ENCODE data around the gene GNAI1.

GNAI1 gene

DNA sequence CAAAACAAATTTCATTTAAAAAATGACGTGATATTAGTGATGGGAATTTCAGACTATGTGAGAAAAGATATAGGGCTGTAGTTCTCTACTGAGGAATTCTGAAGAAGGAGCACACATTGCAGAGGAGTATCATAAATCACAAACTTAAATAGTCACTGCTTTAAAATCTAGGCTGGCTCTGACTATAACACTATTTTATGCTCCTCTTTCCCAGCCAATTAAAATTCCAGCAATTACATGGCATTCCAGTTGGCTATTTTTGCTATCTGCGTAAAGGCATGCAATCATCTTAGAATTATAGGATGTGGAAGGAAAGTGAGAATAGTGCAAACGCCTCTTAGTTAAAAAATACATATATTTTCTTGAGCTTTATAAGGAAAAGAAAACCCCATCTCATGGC is 123.1 kb downstream of the GNAI1 start:
- DNase-seq: no peak

GRCh38 chr7:80260606-80261005 is 126.0 kb downstream of the GNAI1 start:
- no peak for DNase-seq

DNA sequence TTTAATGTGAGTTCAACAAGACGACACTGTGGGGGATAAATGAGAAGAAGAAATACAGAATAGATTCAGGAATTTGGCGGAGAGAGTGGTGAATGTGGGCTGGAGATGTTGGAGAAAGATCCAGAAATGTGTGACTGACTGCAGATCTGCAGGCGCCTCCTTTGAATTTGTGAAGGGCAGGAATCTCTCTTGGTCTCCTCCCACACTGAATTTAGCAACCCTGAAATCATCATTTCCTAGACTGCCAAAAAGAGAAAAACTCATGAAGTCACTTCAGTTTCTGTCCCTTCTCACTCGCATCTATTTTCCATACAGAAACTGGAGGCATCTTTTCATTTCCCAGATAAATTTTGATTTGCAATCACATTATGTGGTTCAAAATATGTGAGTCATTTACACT is 128.7 kb downstream of the GNAI1 start:
- DNase-seq: no peak

DNA sequence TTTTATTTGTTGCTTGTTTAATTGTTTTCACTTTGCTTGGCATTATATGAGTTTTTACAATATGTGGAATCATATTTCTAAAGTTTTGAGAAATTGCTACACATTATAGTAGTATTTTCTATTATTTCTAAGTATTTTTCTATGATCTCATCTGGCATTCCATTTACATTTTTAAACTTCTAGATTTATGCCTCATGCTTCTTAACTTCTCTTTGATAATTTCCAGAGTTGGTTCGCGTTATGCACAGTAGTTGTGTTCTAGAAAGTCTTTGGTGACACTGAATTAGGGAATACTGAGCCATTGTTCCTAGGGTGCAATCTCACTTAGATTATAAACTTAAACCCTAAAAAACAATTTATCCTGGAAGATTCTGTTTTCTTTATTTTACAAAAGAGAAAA is 129.2 kb downstream of the GNAI1 start:
- DNase-seq: no peak

DNA sequence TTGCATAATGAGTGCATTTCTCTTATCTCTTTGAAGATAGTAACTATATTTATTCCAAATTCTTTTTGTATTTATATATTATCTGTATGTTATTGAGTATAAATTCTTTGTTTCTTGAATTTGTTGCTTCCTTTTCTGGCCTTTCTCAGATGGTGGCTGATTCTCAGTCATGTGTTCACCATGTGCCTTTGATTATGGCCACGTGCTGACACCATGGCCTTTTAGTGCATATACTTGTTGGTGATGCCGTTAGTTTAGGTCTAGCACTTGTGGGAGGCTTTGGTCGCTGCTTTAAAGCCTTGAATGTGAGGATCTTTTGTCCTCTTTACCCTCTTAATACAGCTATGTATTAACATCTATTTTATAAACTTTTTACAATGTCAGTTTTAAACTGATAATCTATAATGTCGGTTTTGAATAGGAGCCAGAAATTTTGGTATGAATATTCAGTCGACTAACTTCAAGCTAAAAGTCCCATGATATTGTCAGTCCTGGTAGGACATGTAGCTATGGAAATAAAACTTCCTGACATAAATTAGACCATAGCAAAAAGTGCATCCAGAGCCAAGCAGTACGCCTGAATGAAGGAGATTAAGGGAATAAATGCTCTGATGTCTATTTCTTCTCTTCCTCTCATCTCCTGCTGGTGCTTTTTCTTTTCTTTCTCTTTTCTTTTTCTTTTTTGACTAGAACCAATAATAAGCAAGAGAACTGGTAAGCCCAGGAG is 130.3 kb downstream of the GNAI1 start:
- no peak for DNase-seq

GRCh38 chr7:80272560-80273239 is 138.1 kb downstream of the GNAI1 start:
- DNase-seq: no peak

DNA sequence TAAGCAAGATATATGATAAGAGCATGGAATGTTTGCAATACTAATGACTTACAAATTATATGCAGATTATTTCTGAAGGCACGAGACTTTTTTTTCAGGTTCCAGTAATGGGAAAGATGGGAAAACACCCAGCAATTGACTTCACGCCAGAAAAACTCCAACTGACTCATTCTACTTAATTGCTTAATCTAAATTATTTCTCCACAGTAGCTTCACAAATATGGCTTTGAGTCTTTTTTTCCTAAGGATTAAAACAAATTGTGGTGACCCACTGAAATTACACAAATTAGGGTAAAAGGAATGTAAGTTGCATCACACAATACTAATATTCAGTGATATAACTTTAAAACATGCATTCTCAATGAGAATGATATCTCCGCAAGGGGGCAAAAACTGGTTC is 138.7 kb downstream of the GNAI1 start:
- no peak for DNase-seq

DNA sequence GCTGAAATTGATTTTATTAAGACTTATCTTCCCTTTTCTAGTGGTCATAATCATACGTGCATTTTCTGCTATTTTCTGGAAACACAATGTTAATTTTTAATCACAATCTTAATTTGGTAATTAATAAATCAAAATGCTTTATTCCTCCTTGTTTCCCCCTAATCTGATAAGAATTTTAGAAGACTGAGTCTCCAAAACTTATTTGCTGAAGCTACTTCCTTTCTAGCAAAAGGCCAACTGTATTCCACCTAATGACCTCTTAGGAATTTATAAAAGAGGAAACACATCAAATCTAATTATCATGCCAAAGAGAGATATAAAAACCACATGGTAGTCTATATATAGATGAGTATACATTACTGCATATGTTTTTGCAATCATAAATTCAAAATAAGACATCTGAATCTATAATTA is 140.6 kb downstream of the GNAI1 start:
- DNase-seq: no peak
